SK-N-MC (cell line): Measurements from ENCODE around the gene UTY.

Source experiments
- DNase-seq: peaks from one replicate; pipeline ENCODE4 v3.0.0-alpha.2; 2011; ENCODE audit warnings: low read depth, low spot score
- H3K27ac ChIP-seq: fragments of 200-600 bp; sonication (generic); 2 replicates; pipeline ENCODE4 v1.5.1; 2016; ENCODE audit warnings: mixed run types
- H3K36me3 ChIP-seq: fragments of 200-600 bp; sonication (generic); 2 replicates; pipeline ENCODE4 v1.6.1; 2017; ENCODE audit warnings: antibody characterized with exemption, low read length, mixed read lengths; ENCODE audit not compliant: insufficient read depth
- H3K4me3 ChIP-seq: fragments of 200-600 bp; sonication (generic); 2 replicates; pipeline ENCODE4 v1.5.1; 2016
- H3K9ac ChIP-seq: fragments of 200-600 bp; sonication (generic); 2 replicates; pipeline ENCODE4 v1.8.0; 2017; ENCODE audit warnings: mixed run types, mixed read lengths; ENCODE audit not compliant: insufficient read length
- H3K9me3 ChIP-seq: fragments of 200-600 bp; sonication (generic); 2 replicates; pipeline ENCODE4 v1.6.1; 2017; ENCODE audit warnings: low read depth, mild to moderate bottlenecking, antibody characterized with exemption, low read length, moderate library complexity, mixed read lengths
- EZH2 ChIP-seq: fragments of 200-600 bp; sonication (generic); IDR thresholded peaks from one replicate; pipeline ENCODE4 v1.6.1; 2017; ENCODE audit warnings: antibody characterized with exemption
- FOXP2 ChIP-seq: optimal IDR thresholded peaks from 2 replicates; pipeline ENCODE3; 2011; ENCODE audit warnings: mild to moderate bottlenecking, moderate library complexity; ENCODE audit not compliant: insufficient read depth; ENCODE audit errors: extremely low read length, control extremely low read depth
- POLR2AphosphoS5 ChIP-seq: IDR thresholded peaks from 2 replicates; pipeline ENCODE4 v1.6.1; 2012; ENCODE audit warnings: mild to moderate bottlenecking, low read depth, low read length, borderline replicate concordance

The UTY gene

DNA sequence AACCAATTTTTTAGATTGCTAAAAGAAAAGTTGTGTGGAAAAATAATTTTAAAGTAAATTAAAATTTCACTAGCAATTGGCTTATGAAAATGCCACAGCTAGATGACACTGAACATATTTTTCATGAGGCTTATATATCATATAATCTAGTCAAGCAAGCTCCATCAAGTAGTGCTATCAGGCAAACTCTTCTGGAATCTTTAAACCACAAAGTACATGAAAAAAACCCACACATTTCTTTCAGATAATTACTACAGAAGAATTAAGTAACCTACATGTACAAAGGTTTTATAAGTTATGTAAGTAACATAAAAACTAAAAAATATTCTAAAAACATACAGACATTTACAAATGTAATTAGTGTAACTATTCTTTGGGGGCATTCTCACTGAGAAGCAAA is 229.4 kb downstream of the UTY start:
- TF ChIP-seq POLR2AphosphoS5 = no peak
- TF ChIP-seq FOXP2 = no peak
- TF ChIP-seq EZH2 = no peak
- Histone ChIP-seq H3K9ac (no peak overlapping the region), H3K4me3 (no peak overlapping the region), H3K36me3 (no peaks in the 10 kb centered on the region), H3K27ac (no peak overlapping the region), H3K9me3 (no peaks in the 10 kb centered on the region)
- DNase-seq = no peak

DNA sequence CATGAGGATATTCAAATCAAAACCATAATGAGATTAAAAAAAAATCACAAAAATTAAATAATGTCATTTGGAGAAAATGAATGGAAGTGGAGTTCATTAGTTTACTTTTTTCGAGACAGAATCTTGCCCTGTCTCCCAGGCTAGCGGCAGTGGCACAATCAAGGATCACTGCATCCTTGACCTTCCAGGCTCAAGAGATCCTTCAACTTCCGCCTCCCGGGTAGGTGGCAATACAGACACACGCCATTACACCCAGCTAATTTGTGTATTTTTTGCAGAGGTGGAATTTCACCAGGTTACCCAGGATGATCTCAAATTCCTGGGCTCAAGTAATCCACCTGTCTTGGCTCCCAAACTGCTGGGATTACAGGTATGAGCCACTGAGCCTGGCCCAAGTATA is 236.1 kb downstream of the UTY start:
- Histone ChIP-seq H3K9me3 (no peaks in the 10 kb centered on the region), H3K4me3 (no peak overlapping the region), H3K9ac (no peak overlapping the region), H3K36me3 (no peaks in the 10 kb centered on the region), H3K27ac (no peak overlapping the region)
- no peak for TF ChIP-seq EZH2
- TF ChIP-seq POLR2AphosphoS5 = no peak
- TF ChIP-seq FOXP2 = no peak
- no peak for DNase-seq

DNA sequence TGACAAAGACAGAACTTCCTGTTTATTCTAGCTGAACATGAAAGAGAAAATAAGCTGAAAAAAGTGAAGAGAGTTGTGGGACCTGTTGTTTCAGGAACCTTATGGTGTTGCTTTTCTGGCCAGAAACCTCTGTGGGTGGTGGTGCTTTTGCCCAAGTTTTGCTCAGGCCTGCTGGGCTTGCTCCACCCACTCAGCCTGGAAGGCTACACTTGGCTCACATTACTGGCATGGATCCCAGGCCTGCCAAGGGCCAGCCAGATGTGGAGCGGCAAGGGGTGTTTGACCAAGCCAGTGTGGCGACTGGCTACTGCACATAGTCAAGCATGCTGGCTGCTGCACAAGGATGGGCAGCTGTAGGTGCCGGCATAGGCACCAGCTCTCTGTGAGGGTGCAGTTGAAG is 245.9 kb downstream of the UTY start:
- Histone ChIP-seq H3K9me3 (no peaks in the 10 kb centered on the region), H3K9ac (no peak overlapping the region), H3K4me3 (no peak overlapping the region), H3K36me3 (no peaks in the 10 kb centered on the region), H3K27ac (no peak overlapping the region)
- no peak for DNase-seq
- TF ChIP-seq EZH2 (no peak), FOXP2 (no peak), POLR2AphosphoS5 (no peak)

DNA sequence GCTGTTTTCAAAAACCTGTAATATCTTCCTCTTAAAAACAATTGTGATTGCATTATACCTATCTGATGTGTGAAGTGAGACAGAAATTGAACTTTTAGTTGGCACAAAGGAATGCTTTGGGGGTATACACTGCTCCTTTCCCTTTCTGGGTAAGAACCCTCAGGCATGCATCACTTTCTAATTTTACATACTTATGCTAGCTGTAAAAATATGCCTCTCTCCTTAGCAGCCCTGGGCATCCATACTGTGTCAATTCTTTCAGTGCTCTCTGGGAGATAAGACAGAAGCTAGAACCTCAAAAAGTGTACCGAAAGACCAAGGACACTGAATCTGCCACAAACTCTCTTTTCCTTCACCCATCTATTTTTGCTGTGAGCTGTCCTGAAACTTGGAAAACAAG is 246.7 kb downstream of the UTY start:
- no peak for DNase-seq
- TF ChIP-seq POLR2AphosphoS5 (no peak), FOXP2 (no peak), EZH2 (no peak)
- H3K36me3 ChIP-seq = no peaks in the 10 kb centered on the region
- H3K4me3 ChIP-seq = no peak overlapping the region
- no peak overlapping the region for H3K27ac ChIP-seq
- no peak overlapping the region for H3K9ac ChIP-seq
- H3K9me3 ChIP-seq = no peaks in the 10 kb centered on the region

DNA sequence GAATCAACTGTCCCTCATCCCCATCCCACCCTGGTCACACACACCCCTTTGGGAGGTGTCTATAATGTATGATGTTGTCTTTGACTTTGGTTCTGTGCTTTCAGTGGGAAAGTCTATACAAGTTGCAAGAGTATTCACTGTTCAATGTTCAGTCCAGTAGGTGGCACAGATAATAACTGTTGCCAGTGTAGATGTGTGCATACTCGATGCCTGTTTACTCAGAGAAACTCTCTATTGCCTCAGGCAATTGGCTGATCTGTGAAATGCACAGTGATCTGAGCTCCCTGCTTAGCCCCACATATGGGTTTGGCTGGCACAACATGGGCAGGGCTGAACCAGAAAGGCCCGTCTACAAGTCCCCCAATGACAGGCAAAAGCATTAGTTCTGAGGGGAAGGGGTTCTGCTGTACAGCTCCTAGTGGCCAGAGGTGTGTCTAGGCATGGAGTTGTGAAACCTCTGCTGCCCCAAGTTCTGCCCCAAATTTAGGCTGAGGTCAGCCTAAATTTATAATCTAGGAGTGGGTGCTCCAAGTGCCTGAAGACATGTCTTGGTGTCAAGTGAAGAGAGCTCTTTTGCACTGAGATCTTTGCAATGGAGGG is 252.4 kb downstream of the UTY start:
- DNase-seq = no peak
- Histone ChIP-seq H3K9me3 (no peaks in the 10 kb centered on the region), H3K9ac (no peak overlapping the region), H3K4me3 (no peak overlapping the region), H3K36me3 (no peaks in the 10 kb centered on the region), H3K27ac (no peak overlapping the region)
- TF ChIP-seq FOXP2 = no peak
- TF ChIP-seq EZH2 = no peak
- TF ChIP-seq POLR2AphosphoS5 = no peak

DNA sequence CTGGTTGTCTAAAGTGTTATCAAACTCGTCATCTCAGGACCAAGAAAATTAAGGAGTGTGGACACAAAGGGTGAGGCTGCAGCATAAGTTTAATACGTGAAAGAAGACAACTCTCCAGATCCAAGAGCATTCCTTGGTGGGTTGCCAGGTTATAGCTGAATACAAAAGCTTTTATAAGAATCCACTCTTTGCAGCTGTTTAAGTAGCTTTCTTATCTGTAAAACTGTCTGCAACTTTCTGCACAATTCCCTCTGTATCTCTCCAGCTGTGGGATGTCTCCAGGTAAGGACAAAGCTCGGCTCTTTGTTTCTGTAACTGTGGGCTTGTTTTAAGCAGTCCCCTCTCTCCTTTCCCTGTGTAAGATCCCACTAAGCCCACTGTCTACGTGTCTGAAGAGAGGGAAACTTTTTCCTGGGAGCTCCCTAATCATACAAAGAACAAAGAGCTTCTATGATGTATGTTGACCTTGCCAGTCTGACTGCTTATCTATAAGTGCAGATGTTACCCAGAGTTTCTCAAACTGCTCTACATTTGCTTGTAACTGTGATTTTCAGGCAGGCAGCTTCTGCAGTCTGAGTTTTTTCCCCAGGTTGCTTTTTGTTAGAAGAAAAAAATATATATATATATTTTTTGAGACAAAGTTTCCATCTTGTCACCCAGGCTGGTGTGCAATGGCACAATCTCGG is 268.7 kb downstream of the UTY start:
- H3K36me3 ChIP-seq = no peaks in the 10 kb centered on the region
- no peaks in the 10 kb centered on the region for H3K9me3 ChIP-seq
- H3K9ac ChIP-seq = no peak overlapping the region
- H3K27ac ChIP-seq = no peak overlapping the region
- TF ChIP-seq EZH2 (no peak), POLR2AphosphoS5 (no peak), FOXP2 (no peak)
- no peak overlapping the region for H3K4me3 ChIP-seq
- no peak for DNase-seq

DNA sequence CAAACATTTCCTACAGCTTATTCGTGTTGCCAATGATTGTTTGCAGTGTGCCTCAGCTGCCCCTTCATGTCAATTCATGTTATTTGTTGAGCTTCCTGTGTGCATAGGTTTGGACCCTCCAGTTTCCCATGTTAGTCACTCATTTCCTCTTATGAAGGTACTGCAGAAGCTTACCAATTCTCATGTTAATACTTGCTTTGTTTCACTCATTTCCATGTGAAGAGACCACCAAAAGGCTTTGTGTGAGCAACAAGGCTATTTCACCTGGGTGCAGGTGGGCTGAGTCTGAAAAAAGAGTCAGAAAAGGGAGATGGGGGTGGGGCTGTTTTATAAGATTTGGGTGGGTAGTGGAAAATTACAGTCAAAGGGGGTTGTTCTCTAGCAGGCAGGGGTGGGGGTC is 274.6 kb downstream of the UTY start:
- Histone ChIP-seq H3K4me3 (no peak overlapping the region), H3K36me3 (no peaks in the 10 kb centered on the region), H3K27ac (no peak overlapping the region), H3K9ac (no peak overlapping the region), H3K9me3 (no peaks in the 10 kb centered on the region)
- TF ChIP-seq EZH2 = no peak
- TF ChIP-seq FOXP2 = no peak
- TF ChIP-seq POLR2AphosphoS5 = no peak
- no peak for DNase-seq
